Kidney (tissue), 14 donors: Measurements from ENCODE around the gene RBMS3. TPM values are rescaled to one million over a fixed set of nuclear protein-coding genes. Genes with fewer than 3 reads are reported as not detected.

ENCODE experiments used
- DNase-seq, 5 donors: peaks; one replicate each; pipeline ENCODE4 v3.0.0-alpha.2; 2013 to 2020
- FAIRE-seq: peaks from 2 replicates; lab custom pipeline; 2012; peaks lifted over from hg19 to GRCh38; lab: Jason Lieb, UNC
- H3K27ac ChIP-seq, 2 donors: one replicate each; pipeline ENCODE4 v1.7.0; 2013; ENCODE audit warnings: low read depth in 2 of 2, low read length in 2 of 2, inconsistent platforms in 1 of 2
- H3K27me3 ChIP-seq: one replicate; pipeline ENCODE4 v1.7.1; 2013; ENCODE audit warnings: low read length, inconsistent platforms; ENCODE audit not compliant: control insufficient read depth, insufficient read depth
- H3K36me3 ChIP-seq, 3 donors: one replicate each; pipeline versions ENCODE4 v1.7.0 to v1.7.1; 2013; ENCODE audit warnings: low read length in 3 of 3, control low read depth in 1 of 3, inconsistent platforms in 1 of 3; ENCODE audit not compliant: insufficient read depth in 3 of 3, control insufficient read depth in 2 of 3
- H3K4me1 ChIP-seq, 3 donors: one replicate each; pipeline versions ENCODE4 v1.7.0 to v1.7.1; 2013; ENCODE audit warnings: low read length in 3 of 3, inconsistent platforms in 1 of 3, low read depth in 1 of 3; ENCODE audit not compliant: control insufficient read depth in 2 of 3, insufficient read depth in 2 of 3
- H3K4me3 ChIP-seq, 3 donors: one replicate each; pipeline versions ENCODE4 v1.7.0 to v1.8.1; 2013; ENCODE audit warnings: low read length in 3 of 3, control low read depth in 1 of 3, inconsistent platforms in 1 of 3
- H3K9ac ChIP-seq, 3 donors: one replicate each; pipeline versions ENCODE4 v1.7.0 to v1.7.1; 2013; ENCODE audit warnings: low read length in 3 of 3, control low read depth in 1 of 3, inconsistent platforms in 1 of 3
- H3K9me3 ChIP-seq, 3 donors: one replicate each; pipeline versions ENCODE4 v1.7.0 to v1.7.1; 2013; ENCODE audit warnings: low read length in 3 of 3, control low read depth in 1 of 3, inconsistent platforms in 1 of 3; ENCODE audit not compliant: control insufficient read depth in 2 of 3, insufficient read depth in 1 of 3
- intact Hi-C: fragments of 100-400 bp; cut with DNase I; formaldehyde crosslinking; loops from one replicate; pipeline ENCODE4 v1.11.1; 2022
- polyA plus RNA-seq: library from polyadenylated mRNA; stranded (reverse); fragments of 350-450 nt; fragmentation: Illumina TruSeq; extraction: RNeasy Lipid Tissue Mini Kit (QIAGEN cat#74804); gene quantifications from one replicate; pipeline ENCODE4 v1.2.3, GENCODE V29; 2014; ENCODE audit warnings: low read depth, low replicate concordance; ENCODE audit not compliant: insufficient read depth
- total RNA-seq: library from RNA; stranded (reverse); fragmentation: NEBNext Ultra II Directional; extraction: Animal tissue kit (Norgen Biotek cat#: 25700); gene quantifications from one replicate; pipeline ENCODE4 v1.2.1, GENCODE V29; 2021
- TF ChIP-seq, protein P1 (sequence below): IDR thresholded peaks from 3 replicates; pipeline ENCODE4 v1.5.1; 2012; ENCODE audit warnings: mild to moderate bottlenecking, moderate library complexity, borderline replicate concordance; ENCODE audit not compliant: insufficient read depth; ENCODE audit errors: extremely low read depth
- donor health status: control.
- donor health status: control.
- donor health status: control.
- donor health status: control.
- donor health status: control.
- donor health status: DM: yes; HTN: yes; CAD: no.
- donor health status: Normal renal cell carcinoma (clear cell type).

RBMS3 gene
- total and polyA plus RNA-seq, 2 donors from 2014 or later: 3.2 to 48.8 TPM

DNA sequence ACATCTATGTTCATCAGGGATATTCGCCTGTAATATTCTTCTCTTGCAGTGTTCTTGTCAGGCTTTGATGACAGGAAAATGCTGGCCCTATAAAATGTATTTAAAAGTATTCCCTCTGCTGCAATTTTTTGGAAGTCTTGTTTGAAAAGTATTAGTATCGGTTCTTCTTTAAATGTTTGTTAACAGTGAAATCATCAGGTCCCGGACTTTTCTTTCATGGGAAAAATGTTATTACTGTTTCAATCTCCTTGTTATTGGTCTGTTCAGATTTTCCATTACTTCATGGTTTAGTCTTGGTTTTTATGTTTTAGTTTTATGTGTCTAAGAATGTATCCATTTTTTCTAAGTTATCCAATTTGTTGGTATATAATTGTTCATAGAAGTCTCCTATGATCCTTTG, 225.6 kb downstream of the RBMS3 start:
- Histone ChIP-seq H3K36me3 (no peaks in the 10 kb centered on the region), H3K27me3 (no peaks in the 10 kb centered on the region), H3K9me3 (peaks cover 0 to 4% (median 0%) of the 10 kb centered on the region in 3 donors), H3K4me1 (no peaks in the 10 kb centered on the region), H3K9ac (no peak overlapping the region), H3K27ac (no peak overlapping the region), H3K4me3 (no peak overlapping the region)
- TF ChIP-seq, protein P1, sequence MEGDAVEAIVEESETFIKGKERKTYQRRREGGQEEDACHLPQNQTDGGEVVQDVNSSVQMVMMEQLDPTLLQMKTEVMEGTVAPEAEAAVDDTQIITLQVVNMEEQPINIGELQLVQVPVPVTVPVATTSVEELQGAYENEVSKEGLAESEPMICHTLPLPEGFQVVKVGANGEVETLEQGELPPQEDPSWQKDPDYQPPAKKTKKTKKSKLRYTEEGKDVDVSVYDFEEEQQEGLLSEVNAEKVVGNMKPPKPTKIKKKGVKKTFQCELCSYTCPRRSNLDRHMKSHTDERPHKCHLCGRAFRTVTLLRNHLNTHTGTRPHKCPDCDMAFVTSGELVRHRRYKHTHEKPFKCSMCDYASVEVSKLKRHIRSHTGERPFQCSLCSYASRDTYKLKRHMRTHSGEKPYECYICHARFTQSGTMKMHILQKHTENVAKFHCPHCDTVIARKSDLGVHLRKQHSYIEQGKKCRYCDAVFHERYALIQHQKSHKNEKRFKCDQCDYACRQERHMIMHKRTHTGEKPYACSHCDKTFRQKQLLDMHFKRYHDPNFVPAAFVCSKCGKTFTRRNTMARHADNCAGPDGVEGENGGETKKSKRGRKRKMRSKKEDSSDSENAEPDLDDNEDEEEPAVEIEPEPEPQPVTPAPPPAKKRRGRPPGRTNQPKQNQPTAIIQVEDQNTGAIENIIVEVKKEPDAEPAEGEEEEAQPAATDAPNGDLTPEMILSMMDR: no peak
- intact Hi-C loops: no loop called here
- peak; percentile 76 for FAIRE-seq
- DNase-seq: no peak

DNA sequence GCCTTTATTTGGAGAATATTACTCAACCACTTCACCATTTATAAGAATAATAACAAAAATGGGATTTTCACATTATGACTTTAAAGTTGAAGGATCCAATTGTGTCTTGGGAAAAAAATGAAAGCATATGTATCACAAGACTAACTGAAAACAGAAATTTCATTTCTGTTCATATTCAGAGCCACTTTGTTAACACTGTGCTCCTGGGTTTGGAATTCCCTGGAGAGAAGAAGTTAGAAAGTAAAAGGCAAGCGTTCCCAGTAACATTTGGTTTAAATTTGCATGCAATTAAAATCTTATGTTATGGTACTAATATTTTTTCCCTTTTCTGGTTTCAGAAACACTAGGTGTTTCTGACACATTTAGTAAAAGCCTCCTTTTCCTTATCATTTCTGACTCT, 230.8 kb downstream of the RBMS3 start:
- no peak overlapping the region for H3K9ac ChIP-seq
- H3K36me3 ChIP-seq: no peaks in the 10 kb centered on the region
- no peaks in the 10 kb centered on the region for H3K27me3 ChIP-seq
- DNase-seq (no peak), FAIRE-seq (no peak)
- no peak overlapping the region for H3K4me3 ChIP-seq
- H3K9me3 ChIP-seq: no peaks in the 10 kb centered on the region
- intact Hi-C loops: no loop called here
- H3K4me1 ChIP-seq: peaks cover 0 to 8% (median 0%) of the 10 kb centered on the region in 3 donors
- no peak overlapping the region for H3K27ac ChIP-seq
- TF ChIP-seq, protein P1: no peak

DNA sequence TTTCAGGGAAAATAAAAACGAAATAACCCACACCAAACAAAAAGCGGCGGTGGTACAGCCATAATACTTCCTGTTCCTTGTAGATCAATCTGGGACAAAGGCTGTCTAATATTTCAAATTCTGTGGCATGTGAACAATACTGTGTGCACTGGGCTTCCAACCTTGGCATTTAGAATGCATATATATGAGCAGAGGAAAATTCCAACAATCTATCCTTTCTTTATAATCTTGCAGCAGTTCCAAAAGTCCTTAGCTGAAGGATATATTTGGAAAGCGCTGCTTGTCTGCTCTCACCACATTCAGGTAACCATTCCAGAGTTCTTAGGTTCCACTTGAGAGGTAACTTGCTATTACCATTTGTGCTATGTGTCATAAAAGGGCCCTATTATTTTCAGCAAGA, 231.8 kb downstream of the RBMS3 start:
- FAIRE-seq: no peak
- Histone ChIP-seq H3K4me3 (no peak overlapping the region), H3K9me3 (no peaks in the 10 kb centered on the region), H3K9ac (no peak overlapping the region), H3K4me1 (peaks cover 0 to 8% (median 0%) of the 10 kb centered on the region in 3 donors), H3K27me3 (no peaks in the 10 kb centered on the region), H3K27ac (no peak overlapping the region), H3K36me3 (no peaks in the 10 kb centered on the region)
- TF ChIP-seq, protein P1: no peak
- intact Hi-C loops: no loop called here
- no peak for DNase-seq

DNA sequence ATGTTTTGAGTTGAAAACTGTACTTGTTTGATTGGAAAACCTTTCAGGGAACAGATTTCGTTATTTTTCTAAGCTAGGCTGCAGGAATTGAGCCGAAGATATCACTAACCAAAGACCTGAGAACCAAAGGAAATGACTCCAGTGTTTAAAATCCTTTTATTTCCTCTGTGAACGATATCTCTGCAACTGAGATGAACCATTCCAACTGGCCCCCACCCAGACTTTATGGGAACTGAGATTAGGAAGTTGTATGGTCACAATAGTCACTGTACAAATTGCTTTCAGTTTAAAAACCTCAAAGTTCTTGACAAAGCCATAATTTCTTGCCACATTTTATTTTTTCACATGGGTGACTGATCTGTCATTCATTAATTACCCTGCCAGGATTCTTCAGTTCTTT, 232.4 kb downstream of the RBMS3 start:
- Histone ChIP-seq H3K36me3 (no peaks in the 10 kb centered on the region), H3K4me3 (no peak overlapping the region), H3K9me3 (no peaks in the 10 kb centered on the region), H3K27me3 (no peaks in the 10 kb centered on the region), H3K9ac (no peak overlapping the region), H3K27ac (no peak overlapping the region), H3K4me1 (peaks cover 0 to 8% (median 0%) of the 10 kb centered on the region in 3 donors)
- TF ChIP-seq, protein P1: no peak
- DNase-seq (no peak), FAIRE-seq (no peak)
- intact Hi-C loops: no loop called here
